GM12873 (cell line): ENCODE results near the gene CTSL.

Source experiments
- TF ChIP-seq, protein P1 (sequence below): IDR thresholded peaks from 2 replicates; pipeline ENCODE4 v1.5.1; 2012; ENCODE audit warnings: low read depth, mild to moderate bottlenecking, moderate library complexity, low read length, control low read depth; ENCODE audit not compliant: insufficient read depth; ENCODE audit errors: missing control alignments

CTSL gene

DNA sequence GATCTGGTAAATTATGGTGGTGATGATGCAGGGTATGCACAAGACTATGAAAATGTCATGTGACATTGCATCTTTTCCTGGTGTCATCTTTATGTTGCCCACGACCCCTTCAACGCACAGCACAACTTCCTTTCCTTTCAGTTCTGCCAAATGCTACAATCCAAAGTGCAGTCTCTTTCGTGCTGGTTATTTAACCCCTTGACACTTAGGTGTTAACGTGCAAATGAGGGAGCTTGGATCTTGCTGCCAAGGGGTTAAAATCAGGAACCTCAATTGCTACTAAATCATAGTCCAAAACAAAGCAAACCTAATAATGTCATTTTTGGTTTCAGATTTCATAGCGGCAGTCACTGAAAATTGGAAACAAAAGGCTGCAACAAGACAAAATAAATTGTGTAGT, 16.0 kb downstream of the CTSL start:
- TF ChIP-seq, protein P1, sequence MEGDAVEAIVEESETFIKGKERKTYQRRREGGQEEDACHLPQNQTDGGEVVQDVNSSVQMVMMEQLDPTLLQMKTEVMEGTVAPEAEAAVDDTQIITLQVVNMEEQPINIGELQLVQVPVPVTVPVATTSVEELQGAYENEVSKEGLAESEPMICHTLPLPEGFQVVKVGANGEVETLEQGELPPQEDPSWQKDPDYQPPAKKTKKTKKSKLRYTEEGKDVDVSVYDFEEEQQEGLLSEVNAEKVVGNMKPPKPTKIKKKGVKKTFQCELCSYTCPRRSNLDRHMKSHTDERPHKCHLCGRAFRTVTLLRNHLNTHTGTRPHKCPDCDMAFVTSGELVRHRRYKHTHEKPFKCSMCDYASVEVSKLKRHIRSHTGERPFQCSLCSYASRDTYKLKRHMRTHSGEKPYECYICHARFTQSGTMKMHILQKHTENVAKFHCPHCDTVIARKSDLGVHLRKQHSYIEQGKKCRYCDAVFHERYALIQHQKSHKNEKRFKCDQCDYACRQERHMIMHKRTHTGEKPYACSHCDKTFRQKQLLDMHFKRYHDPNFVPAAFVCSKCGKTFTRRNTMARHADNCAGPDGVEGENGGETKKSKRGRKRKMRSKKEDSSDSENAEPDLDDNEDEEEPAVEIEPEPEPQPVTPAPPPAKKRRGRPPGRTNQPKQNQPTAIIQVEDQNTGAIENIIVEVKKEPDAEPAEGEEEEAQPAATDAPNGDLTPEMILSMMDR, result no peak

GRCh38 chr9:87742813-87743428, 17.0 kb downstream of the CTSL start:
- TF ChIP-seq, protein P1, result no peak

DNA sequence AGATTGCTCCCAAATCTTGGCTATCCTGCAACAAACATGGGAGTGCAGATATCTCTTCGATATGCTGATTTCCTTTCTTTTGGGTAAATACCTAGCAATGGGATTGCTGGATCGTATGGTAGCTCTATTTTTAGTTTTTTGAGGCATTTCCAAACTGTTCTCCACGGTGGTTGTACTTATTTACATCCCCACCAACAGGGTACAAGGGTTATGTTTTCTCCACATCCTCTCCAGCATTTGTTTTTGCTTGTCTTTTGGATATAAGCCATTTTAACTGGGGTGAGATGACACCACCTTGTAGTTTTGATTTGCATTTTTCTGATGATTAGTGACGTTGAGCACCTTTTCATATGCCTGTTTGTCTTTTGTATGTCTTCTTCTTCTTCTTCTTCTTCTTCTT, 20.3 kb downstream of the CTSL start:
- TF ChIP-seq, protein P1, result no peak

GRCh38 chr9:87748881-87749280, 23.0 kb downstream of the CTSL start:
- TF ChIP-seq, protein P1, result no peak

DNA sequence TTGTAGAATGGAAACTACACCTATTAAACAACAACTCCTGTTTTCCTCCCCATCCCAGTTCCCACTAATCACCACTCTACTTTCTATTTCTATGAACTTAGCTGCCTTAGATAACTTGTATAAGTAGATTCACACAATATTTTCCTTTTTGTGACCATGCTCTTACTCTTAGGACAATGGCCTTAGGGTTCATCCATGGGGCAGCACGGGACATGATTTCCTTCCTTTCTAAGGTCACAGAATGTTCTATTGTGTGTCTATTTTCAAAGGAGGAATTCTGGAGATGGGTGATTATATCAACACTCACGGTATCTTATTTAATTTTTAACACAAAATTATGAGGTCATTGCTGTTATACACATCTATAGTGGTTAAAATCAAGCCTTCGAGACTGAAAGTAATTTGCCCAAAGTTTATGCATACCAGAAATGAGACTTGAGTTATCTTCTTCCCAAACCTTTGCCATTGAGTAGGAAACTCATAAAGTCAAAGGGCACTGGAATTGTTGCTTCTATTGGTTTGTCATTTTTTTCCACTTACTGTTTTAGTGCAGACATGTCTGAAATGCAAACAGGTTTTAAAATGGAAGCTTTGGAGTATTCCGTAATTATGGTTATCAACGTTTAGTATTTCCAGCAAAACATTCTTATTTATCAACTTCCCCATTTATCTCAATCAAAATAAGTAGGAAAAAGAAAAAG, 23.6 kb downstream of the CTSL start:
- TF ChIP-seq, protein P1, result no peak

DNA sequence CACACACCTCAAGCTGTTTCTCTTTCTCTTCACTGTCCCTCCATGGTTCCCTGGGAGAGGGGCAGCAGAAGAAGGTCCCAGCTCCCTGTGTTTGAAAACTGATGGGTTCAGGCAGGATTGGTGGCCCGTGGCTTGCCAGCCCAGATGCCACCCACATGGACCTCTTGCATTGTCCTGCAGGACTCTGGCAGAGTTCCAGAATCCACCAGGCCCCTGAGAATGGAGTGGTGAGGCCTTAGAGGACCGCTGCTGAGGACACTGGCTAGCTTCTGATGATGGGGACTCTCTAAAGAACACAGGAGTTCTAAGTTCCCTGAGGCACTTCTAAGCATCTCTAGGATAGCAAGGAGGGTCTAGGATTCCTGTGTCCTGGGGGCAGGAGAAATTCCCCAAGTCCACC, 24.8 kb downstream of the CTSL start:
- TF ChIP-seq, protein P1, result no peak

GRCh38 chr9:87751423-87751822, 25.5 kb downstream of the CTSL start:
- TF ChIP-seq, protein P1, result no peak
